ENCODE data around the gene LBX2. TPM values are rescaled to one million over a fixed set of nuclear protein-coding genes. Genes with fewer than 3 reads are reported as not detected.
A peak's percentile ranks its signal among the peaks of the same experiment; 100 is the strongest.

Gene LBX2
- total and polyA plus RNA-seq, 9 of the 15 experiments (the other 6 are each of a cell fraction or from before 2014, with no cell fraction given) = 0.39 to 6.2 (median 1.8) TPM; not detected in 1

DNA sequence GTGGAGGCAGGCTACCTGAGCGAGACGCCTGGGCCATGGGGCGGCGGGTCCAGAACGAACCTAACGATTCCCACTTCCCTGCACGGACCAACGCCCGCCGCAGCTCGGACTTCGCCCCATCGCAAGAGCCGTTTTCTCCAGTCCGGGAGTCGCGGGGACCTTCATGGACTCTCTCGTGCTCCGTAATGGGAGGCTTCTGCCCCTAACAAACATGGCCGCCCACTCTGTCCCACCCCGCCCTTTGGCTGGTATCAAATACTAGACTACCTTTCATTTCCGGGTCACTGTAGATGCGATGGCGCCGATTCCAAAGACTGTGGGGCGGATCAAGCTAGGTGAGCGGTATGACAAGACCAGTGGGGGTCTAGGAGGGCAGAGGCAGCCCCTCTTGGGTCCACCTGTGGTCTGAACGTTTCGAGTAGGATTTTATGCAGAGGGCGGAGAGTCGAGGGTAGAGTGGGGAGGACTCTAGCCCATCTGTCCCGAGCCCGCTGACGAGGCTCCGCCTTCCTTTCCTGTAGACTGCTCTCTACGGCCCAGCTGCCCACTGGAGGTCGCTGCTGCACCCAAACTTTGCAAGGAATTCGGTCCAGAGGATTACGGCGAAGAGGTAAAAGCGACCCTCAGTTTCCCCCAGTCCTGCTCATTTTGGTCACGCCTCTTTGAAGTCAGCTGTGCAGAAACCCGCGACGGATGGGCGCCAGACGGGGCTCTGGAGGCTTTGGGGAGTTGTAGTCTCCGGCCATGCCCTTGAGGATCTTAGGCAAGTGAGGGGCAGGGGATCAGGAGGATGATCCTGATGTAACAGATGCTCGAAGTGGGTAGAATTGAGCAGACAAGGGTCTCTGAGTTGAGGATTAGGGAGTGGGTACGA, 16.4 kb downstream of the LBX2 start, which contains the start of the genes CCDC142 and TTC31 (continued):
- TF ChIP-seq IFI16 (CRISPR knock-in tag; IDR thresholded peaks at IDR 0.05) (no peak), POLR2G (IDR thresholded peaks at IDR 0.05; ENCODE audit: low read depth, low read length) (peak; percentile 70), FOXK1 (CRISPR knock-in tag; IDR thresholded peaks at IDR 0.05; ENCODE audit: borderline replicate concordance) (0 out of 2 replicates have a peak, but pooled peaks have one; percentile 34), DNMT1 (IDR thresholded peaks at IDR 0.05) (peak; percentile 77; the same call in 1 of the 2 replicates), POLR2H (tag; IDR thresholded peaks at IDR 0.05; ENCODE audit: low read depth) (peak; percentile 12; the same call in 1 of the 2 replicates), C11orf30 (IDR thresholded peaks at IDR 0.05; ENCODE audit: low read depth) (peak; percentile 98), ZNF24 (IDR thresholded peaks at IDR 0.05) (0 out of 2 replicates have a peak, but pooled peaks have one; percentile 29), FOXK2 (conservative IDR thresholded peaks at IDR 0.05 in 1 of 2, IDR thresholded peaks at IDR 0.05 in 1 of 2; ENCODE audit: low read depth in 2 of 2) (peak; percentile 64 to 72; a peak in 3 of 4 replicates), THRAP3 (IDR thresholded peaks at IDR 0.05; ENCODE audit: borderline replicate concordance) (no peak), CEBPG (CRISPR knock-in tag; IDR thresholded peaks at IDR 0.05) (no peak), CEBPG (tag; conservative IDR thresholded peaks at IDR 0.05 in 1 of 2, IDR thresholded peaks at IDR 0.05 in 1 of 2) (no peak), U2AF1 (optimal IDR thresholded peaks at IDR 0.05; ENCODE audit: low read depth, low read length) (no peak)
- TF ChIP-seq, protein P1, sequence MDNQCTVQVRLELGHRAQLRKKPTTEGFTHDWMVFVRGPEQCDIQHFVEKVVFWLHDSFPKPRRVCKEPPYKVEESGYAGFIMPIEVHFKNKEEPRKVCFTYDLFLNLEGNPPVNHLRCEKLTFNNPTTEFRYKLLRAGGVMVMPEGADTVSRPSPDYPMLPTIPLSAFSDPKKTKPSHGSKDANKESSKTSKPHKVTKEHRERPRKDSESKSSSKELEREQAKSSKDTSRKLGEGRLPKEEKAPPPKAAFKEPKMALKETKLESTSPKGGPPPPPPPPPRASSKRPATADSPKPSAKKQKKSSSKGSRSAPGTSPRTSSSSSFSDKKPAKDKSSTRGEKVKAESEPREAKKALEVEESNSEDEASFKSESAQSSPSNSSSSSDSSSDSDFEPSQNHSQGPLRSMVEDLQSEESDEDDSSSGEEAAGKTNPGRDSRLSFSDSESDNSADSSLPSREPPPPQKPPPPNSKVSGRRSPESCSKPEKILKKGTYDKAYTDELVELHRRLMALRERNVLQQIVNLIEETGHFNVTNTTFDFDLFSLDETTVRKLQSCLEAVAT (IDR thresholded peaks at IDR 0.05) = peak in 1 of 2 experiments; percentile 30; a peak in 1 of 4 replicates
- TF ChIP-seq, protein P2, sequence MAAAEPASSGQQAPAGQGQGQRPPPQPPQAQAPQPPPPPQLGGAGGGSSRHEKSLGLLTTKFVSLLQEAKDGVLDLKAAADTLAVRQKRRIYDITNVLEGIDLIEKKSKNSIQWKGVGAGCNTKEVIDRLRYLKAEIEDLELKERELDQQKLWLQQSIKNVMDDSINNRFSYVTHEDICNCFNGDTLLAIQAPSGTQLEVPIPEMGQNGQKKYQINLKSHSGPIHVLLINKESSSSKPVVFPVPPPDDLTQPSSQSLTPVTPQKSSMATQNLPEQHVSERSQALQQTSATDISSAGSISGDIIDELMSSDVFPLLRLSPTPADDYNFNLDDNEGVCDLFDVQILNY (CRISPR knock-in tag; IDR thresholded peaks at IDR 0.05) = no peak
- TF ChIP-seq, protein P3, sequence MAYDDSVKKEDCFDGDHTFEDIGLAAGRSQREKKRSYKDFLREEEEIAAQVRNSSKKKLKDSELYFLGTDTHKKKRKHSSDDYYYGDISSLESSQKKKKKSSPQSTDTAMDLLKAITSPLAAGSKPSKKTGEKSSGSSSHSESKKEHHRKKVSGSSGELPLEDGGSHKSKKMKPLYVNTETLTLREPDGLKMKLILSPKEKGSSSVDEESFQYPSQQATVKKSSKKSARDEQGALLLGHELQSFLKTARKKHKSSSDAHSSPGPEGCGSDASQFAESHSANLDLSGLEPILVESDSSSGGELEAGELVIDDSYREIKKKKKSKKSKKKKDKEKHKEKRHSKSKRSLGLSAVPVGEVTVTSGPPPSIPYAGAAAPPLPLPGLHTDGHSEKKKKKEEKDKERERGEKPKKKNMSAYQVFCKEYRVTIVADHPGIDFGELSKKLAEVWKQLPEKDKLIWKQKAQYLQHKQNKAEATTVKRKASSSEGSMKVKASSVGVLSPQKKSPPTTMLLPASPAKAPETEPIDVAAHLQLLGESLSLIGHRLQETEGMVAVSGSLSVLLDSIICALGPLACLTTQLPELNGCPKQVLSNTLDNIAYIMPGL (CRISPR knock-in tag; IDR thresholded peaks at IDR 0.05) = no peak
- TF ChIP-seq, protein P4, sequence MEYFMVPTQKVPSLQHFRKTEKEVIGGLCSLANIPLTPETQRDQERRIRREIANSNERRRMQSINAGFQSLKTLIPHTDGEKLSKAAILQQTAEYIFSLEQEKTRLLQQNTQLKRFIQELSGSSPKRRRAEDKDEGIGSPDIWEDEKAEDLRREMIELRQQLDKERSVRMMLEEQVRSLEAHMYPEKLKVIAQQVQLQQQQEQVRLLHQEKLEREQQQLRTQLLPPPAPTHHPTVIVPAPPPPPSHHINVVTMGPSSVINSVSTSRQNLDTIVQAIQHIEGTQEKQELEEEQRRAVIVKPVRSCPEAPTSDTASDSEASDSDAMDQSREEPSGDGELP (CRISPR knock-in tag; IDR thresholded peaks at IDR 0.05; ENCODE audit: borderline replicate concordance) = peak; percentile 80
- TF ChIP-seq, protein P5, sequence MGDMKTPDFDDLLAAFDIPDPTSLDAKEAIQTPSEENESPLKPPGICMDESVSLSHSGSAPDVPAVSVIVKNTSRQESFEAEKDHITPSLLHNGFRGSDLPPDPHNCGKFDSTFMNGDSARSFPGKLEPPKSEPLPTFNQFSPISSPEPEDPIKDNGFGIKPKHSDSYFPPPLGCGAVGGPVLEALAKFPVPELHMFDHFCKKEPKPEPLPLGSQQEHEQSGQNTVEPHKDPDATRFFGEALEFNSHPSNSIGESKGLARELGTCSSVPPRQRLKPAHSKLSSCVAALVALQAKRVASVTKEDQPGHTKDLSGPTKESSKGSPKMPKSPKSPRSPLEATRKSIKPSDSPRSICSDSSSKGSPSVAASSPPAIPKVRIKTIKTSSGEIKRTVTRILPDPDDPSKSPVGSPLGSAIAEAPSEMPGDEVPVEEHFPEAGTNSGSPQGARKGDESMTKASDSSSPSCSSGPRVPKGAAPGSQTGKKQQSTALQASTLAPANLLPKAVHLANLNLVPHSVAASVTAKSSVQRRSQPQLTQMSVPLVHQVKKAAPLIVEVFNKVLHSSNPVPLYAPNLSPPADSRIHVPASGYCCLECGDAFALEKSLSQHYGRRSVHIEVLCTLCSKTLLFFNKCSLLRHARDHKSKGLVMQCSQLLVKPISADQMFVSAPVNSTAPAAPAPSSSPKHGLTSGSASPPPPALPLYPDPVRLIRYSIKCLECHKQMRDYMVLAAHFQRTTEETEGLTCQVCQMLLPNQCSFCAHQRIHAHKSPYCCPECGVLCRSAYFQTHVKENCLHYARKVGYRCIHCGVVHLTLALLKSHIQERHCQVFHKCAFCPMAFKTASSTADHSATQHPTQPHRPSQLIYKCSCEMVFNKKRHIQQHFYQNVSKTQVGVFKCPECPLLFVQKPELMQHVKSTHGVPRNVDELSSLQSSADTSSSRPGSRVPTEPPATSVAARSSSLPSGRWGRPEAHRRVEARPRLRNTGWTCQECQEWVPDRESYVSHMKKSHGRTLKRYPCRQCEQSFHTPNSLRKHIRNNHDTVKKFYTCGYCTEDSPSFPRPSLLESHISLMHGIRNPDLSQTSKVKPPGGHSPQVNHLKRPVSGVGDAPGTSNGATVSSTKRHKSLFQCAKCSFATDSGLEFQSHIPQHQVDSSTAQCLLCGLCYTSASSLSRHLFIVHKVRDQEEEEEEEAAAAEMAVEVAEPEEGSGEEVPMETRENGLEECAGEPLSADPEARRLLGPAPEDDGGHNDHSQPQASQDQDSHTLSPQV (IDR thresholded peaks at IDR 0.05) = peak; percentile 32; the same call in 1 of the 2 replicates

Data from K562 (cell line).